Bone marrow (tissue), 2 donors: Measurements from ENCODE around the gene SMG6.
"Not testable (repeated sequence)": the region's sequence is repeated elsewhere in the genome, so short reads cannot be mapped to it uniquely, and the experiment has no call there.

ENCODE experiments used
- DNase-seq, 2 donors: peaks; one replicate each; lab custom pipeline; 2025; lab: John Stamatoyannopoulos, UW

SMG6 gene

GRCh38 chr17:2144701-2145100 lies 158.9 kb downstream of the SMG6 start:
- DNase-seq = no peak

GRCh38 chr17:2143332-2143731 lies 160.3 kb downstream of the SMG6 start:
- DNase-seq = no peak

- DNase-seq = not testable (repeated sequence)
Measured at GRCh38 chr17:2142682-2143081, 160.9 kb downstream of the SMG6 start.

- DNase-seq = no peak
Measured at GRCh38 chr17:2140683-2141082, 162.9 kb downstream of the SMG6 start.

- DNase-seq = peak in 1 of 2 donors; percentile 61
Measured at GRCh38 chr17:2138761-2139160, 164.8 kb downstream of the SMG6 start.

- peak in 1 of 2 donors; percentile 29 for DNase-seq
Measured at GRCh38 chr17:2138318-2138717, 165.3 kb downstream of the SMG6 start.

- no peak for DNase-seq
Measured at GRCh38 chr17:2137342-2138098, 166.1 kb downstream of the SMG6 start.

- DNase-seq = no peak
Measured at GRCh38 chr17:2136241-2136640, 167.3 kb downstream of the SMG6 start.

GRCh38 chr17:2128011-2128410 lies 175.6 kb downstream of the SMG6 start:
- DNase-seq = no peak

GRCh38 chr17:2125013-2125535 lies 178.5 kb downstream of the SMG6 start:
- no peak for DNase-seq

GRCh38 chr17:2124391-2124790 lies 179.2 kb downstream of the SMG6 start:
- DNase-seq = no peak

GRCh38 chr17:2123375-2124251 lies 180.0 kb downstream of the SMG6 start:
- DNase-seq = no peak

GRCh38 chr17:2122641-2123302 lies 180.8 kb downstream of the SMG6 start:
- DNase-seq = peak in 1 of 2 donors; percentile 29

GRCh38 chr17:2120586-2121335 lies 182.8 kb downstream of the SMG6 start:
- DNase-seq = no peak

- no peak for DNase-seq
Measured at GRCh38 chr17:2113279-2113622, 190.3 kb downstream of the SMG6 start.

- no peak for DNase-seq
Measured at GRCh38 chr17:2111691-2112090, 191.9 kb downstream of the SMG6 start.

GRCh38 chr17:2110436-2110835 lies 193.1 kb downstream of the SMG6 start:
- DNase-seq = no peak

- no peak for DNase-seq
Measured at GRCh38 chr17:2108170-2108569, 195.4 kb downstream of the SMG6 start.

GRCh38 chr17:2107506-2107905 lies 196.1 kb downstream of the SMG6 start:
- no peak for DNase-seq

- DNase-seq = no peak
Measured at GRCh38 chr17:2107050-2107449, 196.5 kb downstream of the SMG6 start.

- no peak for DNase-seq
Measured at GRCh38 chr17:2106308-2106955, 197.2 kb downstream of the SMG6 start.
